Caki2 (cell line): ENCODE measurements around the gene CDK13. TPM values are rescaled to one million over a fixed set of nuclear protein-coding genes. Genes with fewer than 3 reads are reported as not detected.
"Not testable (repeated sequence)": the region's sequence is repeated elsewhere in the genome, so short reads cannot be mapped to it uniquely, and the experiment has no call there.

Source experiments
- DNase-seq: peaks from one replicate; pipeline ENCODE4 v3.0.0-alpha.2; 2015; ENCODE audit warnings: low read depth
- in situ Hi-C: cut with HindIII; loops from 2 replicates; pipeline ENCODE4 v1.10.0; 2016; ENCODE audit warnings: low sequenced_read_pairs, low pct_unique_long_range_greater_than_20kb, mixed read lengths
- total RNA-seq: library from RNA; depleted of rRNA; stranded (reverse); fragments of >200 nt; shearing (Covaris generic); gene quantifications from 2 replicates; pipeline ENCODE4 v1.2.3, GENCODE V29; 2014; ENCODE audit warnings: low replicate concordance; rRNA removed

The CDK13 gene
- total RNA-seq, 1 experiment from 2014 or later, result 38.8 TPM

- DNase-seq, result no peak
- in situ Hi-C loops, result no loop called here
Measured at GRCh38 chr7:40122940-40123254, 172.8 kb downstream of the CDK13 start.

- in situ Hi-C loops, result no loop called here
- no peak for DNase-seq
Measured at GRCh38 chr7:40133561-40134427, 183.7 kb downstream of the CDK13 start.

- in situ Hi-C loops, result no loop called here
- DNase-seq, result peak; percentile 91
Measured at GRCh38 chr7:40134428-40135316, 184.6 kb downstream of the CDK13 start, which contains the start of the genes MPLKIP and SUGCT. Gene MPLKIP, minus strand, starts transcription at chr7:40134622. Its CDS starts 55 bp downstream, at chr7:40134567. Gene SUGCT, plus strand, starts transcription at chr7:40135005.

DNA sequence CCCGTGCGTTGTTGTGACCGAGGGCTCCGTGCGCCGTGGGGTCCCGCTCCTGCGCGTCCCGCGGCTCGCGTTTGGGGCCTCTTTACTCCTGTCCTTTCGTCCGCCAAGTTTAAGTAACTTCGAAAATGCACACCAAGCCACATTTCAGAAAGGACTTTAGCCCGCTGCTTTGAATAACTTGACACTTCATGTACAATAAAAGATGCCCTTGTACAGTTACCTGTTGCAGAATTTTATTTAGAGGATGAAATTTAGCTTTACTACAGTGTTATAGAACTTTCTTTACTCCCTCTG, 185.2 kb downstream of the CDK13 start:
- DNase-seq, result no peak
- in situ Hi-C loops, result no loop called here

DNA sequence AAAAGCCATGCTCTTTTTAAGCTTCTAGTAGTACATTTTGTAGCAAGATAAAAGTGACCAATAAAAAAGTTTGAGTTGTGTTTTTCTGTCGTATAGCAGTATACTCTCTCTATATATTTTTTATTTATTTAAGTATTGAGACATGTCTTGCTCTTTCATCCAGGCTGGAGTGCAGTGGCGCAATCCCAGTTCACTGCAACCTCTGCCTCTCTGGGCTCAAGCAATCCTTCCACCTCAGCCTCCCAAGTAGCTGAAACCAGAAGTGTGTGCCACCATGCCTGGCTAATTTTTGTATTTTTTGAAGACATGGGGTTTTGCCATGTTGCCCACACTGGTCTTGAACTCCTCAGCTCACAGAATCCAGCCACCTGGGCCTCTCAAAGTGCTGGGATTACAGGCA, 187.5 kb downstream of the CDK13 start:
- in situ Hi-C loops, result no loop called here
- DNase-seq, result no peak

- in situ Hi-C loops, result no loop called here
- DNase-seq, result no peak
Measured at GRCh38 chr7:40138973-40139372, 188.9 kb downstream of the CDK13 start.

GRCh38 chr7:40139891-40140290, 189.8 kb downstream of the CDK13 start:
- DNase-seq, in situ Hi-C loops: not testable (repeated sequence)

DNA sequence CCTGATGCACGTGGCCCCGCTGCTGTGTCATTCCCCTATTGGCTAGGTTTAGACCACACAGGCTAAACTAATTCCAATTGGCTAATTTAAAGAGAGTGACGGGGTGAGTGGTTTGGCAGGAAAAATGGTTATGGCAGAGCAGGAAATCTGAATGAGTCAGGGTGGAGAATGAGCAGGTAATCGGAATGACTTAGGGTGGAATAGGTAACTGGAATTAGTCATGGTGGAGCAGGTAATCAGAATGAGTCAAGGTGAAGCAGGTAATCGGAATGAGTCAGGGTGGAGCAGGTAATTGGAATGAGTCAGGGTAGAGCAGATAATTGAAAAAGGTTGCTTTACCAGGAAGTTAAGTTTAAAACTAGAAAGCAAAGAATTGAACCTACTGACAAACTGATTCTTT, 191.9 kb downstream of the CDK13 start:
- in situ Hi-C loops, DNase-seq: not testable (repeated sequence)

GRCh38 chr7:40145596-40146130, 195.6 kb downstream of the CDK13 start:
- in situ Hi-C loops, result not testable (repeated sequence)

GRCh38 chr7:40147371-40148246, 197.6 kb downstream of the CDK13 start:
- DNase-seq, result no peak
- in situ Hi-C loops, result no loop called here

More at GRCh38 chr7:40145596-40146130, 195.6 kb downstream of the CDK13 start:
- DNase-seq, result not testable (repeated sequence)

DNA sequence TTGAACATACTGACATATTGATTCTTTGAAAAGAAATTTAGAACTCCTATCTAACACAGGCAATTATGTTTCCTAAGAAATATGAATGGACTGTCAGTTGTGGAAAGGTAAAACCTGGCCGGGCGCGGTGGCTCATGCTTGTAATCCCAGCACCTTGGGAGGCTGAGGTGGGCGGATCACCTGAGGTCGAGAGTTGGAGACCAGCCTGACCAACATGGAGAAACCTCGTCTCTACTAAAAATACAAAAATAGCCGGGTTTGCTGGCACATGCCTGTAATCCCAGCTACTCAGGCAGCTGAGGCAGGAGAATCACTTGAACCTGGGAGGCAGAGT, 198.2 kb downstream of the CDK13 start:
- in situ Hi-C loops, result not testable (repeated sequence)

DNA sequence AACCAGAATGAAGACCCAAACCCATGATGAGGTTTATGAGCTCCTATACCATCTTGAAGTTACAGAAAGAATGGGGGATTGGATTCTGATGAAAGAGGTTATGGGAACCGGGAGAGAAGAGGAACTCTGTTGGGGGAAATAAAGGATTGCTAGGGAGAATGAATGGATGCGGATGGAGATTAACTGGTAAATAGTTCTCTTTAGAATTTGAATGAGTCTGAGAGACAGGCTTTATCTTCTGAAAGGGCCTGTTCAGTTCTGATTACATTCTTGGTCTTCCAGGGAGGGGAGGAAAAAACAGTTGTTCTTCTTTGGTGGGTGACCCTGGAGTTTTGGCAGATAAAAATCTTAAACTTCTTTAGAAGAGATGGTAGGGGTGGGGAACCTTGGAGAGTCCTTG, 198.6 kb downstream of the CDK13 start:
- in situ Hi-C loops, result no loop called here
- no peak for DNase-seq

More for the DNA sequence above, 198.2 kb downstream of the CDK13 start:
- DNase-seq, result not testable (repeated sequence)

Other genes with a start within 250 kb of the CDK13 start
- 50.9 and 51.6 TPM in 2 replicates for gene MPLKIP, start 184.4 kb downstream of the CDK13 start, total RNA-seq
- 6.8 and 9.7 TPM in 2 replicates for gene SUGCT, start 184.7 kb downstream of the CDK13 start, total RNA-seq